Activated T-helper 2 cell treated with anti-CD3 and anti-CD28 coated beads, Interferon-gamma antibody, Interleukin-2, Interleukin-4, amounts not matched to agents 10 μg/mL and 5 μg/mL and 100 μg/mL, durations not matched to agents 14 hours and 24 hours and 36 hours (primary cell): ENCODE results near the gene CNST. TPM values are rescaled to one million over a fixed set of nuclear protein-coding genes. Genes with fewer than 3 reads are reported as not detected.
"Not testable (repeated sequence)": the region's sequence is repeated elsewhere in the genome, so short reads cannot be mapped to it uniquely, and the experiment has no call there.

Experiments
- DNase-seq: peaks from one replicate; pipeline ENCODE4 v3.0.0; 2021; ENCODE audit warnings: low spot score
- H3K27ac Mint-ChIP-seq: one replicate; pipeline ENCODE4 v1.8.0; 2021; ENCODE audit warnings: mixed read lengths
- H3K27me3 Mint-ChIP-seq: one replicate; pipeline ENCODE4 v1.8.0; 2021; ENCODE audit warnings: low read depth, mixed read lengths
- H3K36me3 Mint-ChIP-seq: one replicate; pipeline ENCODE4 v1.8.0; 2021; ENCODE audit warnings: low read depth, mixed read lengths
- H3K4me1 Mint-ChIP-seq: one replicate; pipeline ENCODE4 v1.8.0; 2021; ENCODE audit warnings: low read depth, mixed read lengths
- H3K4me3 Mint-ChIP-seq: one replicate; pipeline ENCODE4 v1.8.0; 2021; ENCODE audit warnings: low read depth, mild to moderate bottlenecking, moderate library complexity, mixed read lengths
- H3K9me3 Mint-ChIP-seq: one replicate; pipeline ENCODE4 v1.8.0; 2021; ENCODE audit warnings: mixed read lengths
- intact Hi-C: fragments of 100-400 bp; cut with micrococcal nuclease; formaldehyde crosslinking; loops from one replicate; pipeline ENCODE4 v1.15.1; 2023
- total RNA-seq: library from RNA; stranded (reverse); gene quantifications from 2 replicates; pipeline ENCODE4 v1.2.3, GENCODE V29; 2022

CNST gene
- total RNA-seq, 1 donor from 2014 or later = 21.6 TPM

- DNase-seq = no peak
- peaks cover 39% of the 10 kb centered on the region for H3K36me3 Mint-ChIP-seq
- no peak overlapping the region for H3K4me3 Mint-ChIP-seq
- intact Hi-C loops = no loop called here
- H3K27ac Mint-ChIP-seq = no peak overlapping the region
- H3K27me3 Mint-ChIP-seq = no peaks in the 10 kb centered on the region
- H3K9me3 Mint-ChIP-seq = peaks cover 3% of the 10 kb centered on the region
- H3K4me1 Mint-ChIP-seq = no peaks in the 10 kb centered on the region
These were observed 28.9 kb downstream of the CNST start for GRCh38 chr1:246595146-246595545.

- intact Hi-C loops = no loop called here
- Mint-ChIP-seq H3K4me1 (peaks cover 7% of the 10 kb centered on the region), H3K4me3 (no peak overlapping the region), H3K27me3 (no peaks in the 10 kb centered on the region), H3K27ac (no peak overlapping the region), H3K9me3 (peaks cover under 1% of the 10 kb centered on the region), H3K36me3 (peaks cover 33% of the 10 kb centered on the region)
- no peak for DNase-seq
These were observed 31.1 kb downstream of the CNST start for GRCh38 chr1:246597340-246597739.

GRCh38 chr1:246597971-246598370 is 31.7 kb downstream of the CNST start:
- Mint-ChIP-seq H3K9me3 (peaks cover 5% of the 10 kb centered on the region), H3K27me3 (no peaks in the 10 kb centered on the region), H3K36me3 (peaks cover 35% of the 10 kb centered on the region), H3K4me3 (no peak overlapping the region), H3K4me1 (peaks cover 11% of the 10 kb centered on the region), H3K27ac (no peak overlapping the region)
- intact Hi-C loops = no loop called here
- no peak for DNase-seq

- DNase-seq = no peak
- Mint-ChIP-seq H3K9me3 (peaks cover 8% of the 10 kb centered on the region), H3K4me3 (no peak overlapping the region), H3K27me3 (no peaks in the 10 kb centered on the region), H3K36me3 (peaks cover 36% of the 10 kb centered on the region), H3K4me1 (peaks cover 14% of the 10 kb centered on the region), H3K27ac (no peak overlapping the region)
- intact Hi-C loops = no loop called here
These were observed 33.1 kb downstream of the CNST start for GRCh38 chr1:246599315-246599714.

GRCh38 chr1:246600579-246600978 is 34.3 kb downstream of the CNST start:
- H3K9me3 Mint-ChIP-seq = peaks cover 8% of the 10 kb centered on the region
- peaks cover 33% of the 10 kb centered on the region for H3K36me3 Mint-ChIP-seq
- intact Hi-C loops = loop anchor here (5.0 kb wide), 1 partner anchor 33 kb away; the partner anchor contains the start of genes CNST and TFB2M
- no peak for DNase-seq
- no peak overlapping the region for H3K4me3 Mint-ChIP-seq
- no peak overlapping the region for H3K27ac Mint-ChIP-seq
- peaks cover 14% of the 10 kb centered on the region for H3K4me1 Mint-ChIP-seq
- H3K27me3 Mint-ChIP-seq = no peaks in the 10 kb centered on the region

GRCh38 chr1:246602194-246602593 is 35.9 kb downstream of the CNST start:
- Mint-ChIP-seq H3K4me1 (peaks cover 14% of the 10 kb centered on the region), H3K36me3 (peaks cover 27% of the 10 kb centered on the region), H3K27me3 (no peaks in the 10 kb centered on the region), H3K9me3 (peaks cover 8% of the 10 kb centered on the region), H3K4me3 (no peak overlapping the region), H3K27ac (no peak overlapping the region)
- intact Hi-C loops = loop anchor here (5.0 kb wide), 1 partner anchor 35 kb away; the partner anchor contains the start of genes CNST and TFB2M
- DNase-seq = no peak

GRCh38 chr1:246605231-246605630 is 39.0 kb downstream of the CNST start:
- peaks cover 22% of the 10 kb centered on the region for H3K36me3 Mint-ChIP-seq
- H3K9me3 Mint-ChIP-seq, H3K27ac Mint-ChIP-seq, DNase-seq, H3K4me3 Mint-ChIP-seq, H3K27me3 Mint-ChIP-seq, intact Hi-C loops: not testable (repeated sequence)
- peaks cover 21% of the 10 kb centered on the region for H3K4me1 Mint-ChIP-seq

- intact Hi-C loops = no loop called here
- Mint-ChIP-seq H3K4me1 (peaks cover 15% of the 10 kb centered on the region), H3K27me3 (no peaks in the 10 kb centered on the region), H3K4me3 (no peak overlapping the region), H3K27ac (no peak overlapping the region), H3K9me3 (peaks cover 7% of the 10 kb centered on the region), H3K36me3 (peaks cover 9% of the 10 kb centered on the region)
- DNase-seq = no peak
These were observed 41.2 kb downstream of the CNST start for GRCh38 chr1:246607462-246607861.

GRCh38 chr1:246608616-246609376 is 42.5 kb downstream of the CNST start:
- Mint-ChIP-seq H3K4me3 (no peak overlapping the region), H3K27me3 (no peaks in the 10 kb centered on the region), H3K9me3 (no peaks in the 10 kb centered on the region), H3K36me3 (no peaks in the 10 kb centered on the region), H3K27ac (no peak overlapping the region), H3K4me1 (peaks cover 9% of the 10 kb centered on the region)
- intact Hi-C loops = no loop called here
- DNase-seq = no peak

GRCh38 chr1:246609632-246610031 is 43.4 kb downstream of the CNST start:
- H3K27ac Mint-ChIP-seq = no peak overlapping the region
- H3K4me1 Mint-ChIP-seq = peaks cover 9% of the 10 kb centered on the region
- H3K36me3 Mint-ChIP-seq = no peaks in the 10 kb centered on the region
- intact Hi-C loops = no loop called here
- H3K27me3 Mint-ChIP-seq = no peaks in the 10 kb centered on the region
- H3K4me3 Mint-ChIP-seq = no peak overlapping the region
- H3K9me3 Mint-ChIP-seq = no peaks in the 10 kb centered on the region
- DNase-seq = no peak

- Mint-ChIP-seq H3K4me1 (peaks cover 9% of the 10 kb centered on the region), H3K27me3 (no peaks in the 10 kb centered on the region), H3K27ac (no peak overlapping the region), H3K4me3 (no peak overlapping the region), H3K9me3 (no peaks in the 10 kb centered on the region), H3K36me3 (no peaks in the 10 kb centered on the region)
- intact Hi-C loops = no loop called here
- DNase-seq = no peak
These were observed 47.0 kb downstream of the CNST start for GRCh38 chr1:246613096-246613758.

- H3K9me3 Mint-ChIP-seq = no peaks in the 10 kb centered on the region
- no peaks in the 10 kb centered on the region for H3K27me3 Mint-ChIP-seq
- H3K36me3 Mint-ChIP-seq = peaks cover 17% of the 10 kb centered on the region
- no peak for DNase-seq
- intact Hi-C loops = no loop called here
- H3K4me1 Mint-ChIP-seq = no peaks in the 10 kb centered on the region
- no peak overlapping the region for H3K4me3 Mint-ChIP-seq
- no peak overlapping the region for H3K27ac Mint-ChIP-seq
These were observed 50.9 kb downstream of the CNST start for GRCh38 chr1:246617156-246617555.

- intact Hi-C loops = no loop called here
- DNase-seq = no peak
- Mint-ChIP-seq H3K4me3 (no peak overlapping the region), H3K9me3 (no peaks in the 10 kb centered on the region), H3K27me3 (no peaks in the 10 kb centered on the region), H3K36me3 (peaks cover 21% of the 10 kb centered on the region), H3K4me1 (no peaks in the 10 kb centered on the region), H3K27ac (no peak overlapping the region)
These were observed 51.5 kb downstream of the CNST start for GRCh38 chr1:246617768-246618167.
